GM12874 (cell line): Measurements from ENCODE around the gene AHCYL2.

Experiments used
- CTCF ChIP-seq: IDR thresholded peaks from 2 replicates; pipeline ENCODE4 v1.5.1; 2011; ENCODE audit warnings: low read depth, mild to moderate bottlenecking, control low read depth, low read length, moderate library complexity; ENCODE audit not compliant: insufficient read depth

AHCYL2 gene

DNA sequence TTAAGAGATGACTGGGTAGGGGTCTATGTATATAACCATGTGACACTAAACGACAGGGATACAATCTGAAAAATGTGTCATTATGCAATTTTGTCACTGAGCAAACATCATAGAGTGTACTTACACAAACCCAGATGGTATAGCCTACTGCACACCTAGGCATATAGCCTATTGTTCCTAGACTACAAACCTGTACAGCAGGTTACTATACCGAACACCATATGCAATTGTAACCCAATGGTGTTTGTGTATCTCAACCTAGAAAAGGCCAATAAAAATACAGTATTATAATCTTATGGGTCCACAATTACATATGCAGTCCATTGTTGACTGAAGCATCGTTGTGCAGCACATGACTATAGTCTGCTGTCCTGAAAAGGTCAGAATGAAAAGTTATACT is 232.3 kb downstream of the AHCYL2 start:
- TF ChIP-seq CTCF, result no peak

GRCh38 chr7:129458171-129458570 is 233.3 kb downstream of the AHCYL2 start:
- no peak for TF ChIP-seq CTCF

DNA sequence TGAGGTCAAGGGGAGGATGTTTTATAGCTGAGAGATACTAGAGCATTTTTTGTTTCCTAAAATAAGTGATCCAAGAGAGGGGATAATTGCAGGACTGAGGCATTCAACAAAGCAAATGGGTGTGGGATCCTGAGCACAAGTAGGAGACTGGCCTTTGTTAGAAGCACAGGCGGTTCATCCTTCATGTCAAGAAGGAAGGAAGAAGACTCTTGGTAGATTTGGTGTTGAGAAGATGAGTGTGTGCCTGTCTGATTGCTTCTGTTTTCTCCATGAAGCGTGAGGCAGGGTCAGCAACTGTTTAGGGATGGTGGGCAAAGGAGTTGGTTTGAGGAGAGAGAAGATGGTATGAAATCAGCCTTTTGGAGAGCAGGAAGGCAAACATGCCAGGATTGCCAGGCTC is 237.0 kb downstream of the AHCYL2 start:
- TF ChIP-seq CTCF, result no peak

- no peak for TF ChIP-seq CTCF
Observed at GRCh38 chr7:129462420-129462819, 237.6 kb downstream of the AHCYL2 start.

DNA sequence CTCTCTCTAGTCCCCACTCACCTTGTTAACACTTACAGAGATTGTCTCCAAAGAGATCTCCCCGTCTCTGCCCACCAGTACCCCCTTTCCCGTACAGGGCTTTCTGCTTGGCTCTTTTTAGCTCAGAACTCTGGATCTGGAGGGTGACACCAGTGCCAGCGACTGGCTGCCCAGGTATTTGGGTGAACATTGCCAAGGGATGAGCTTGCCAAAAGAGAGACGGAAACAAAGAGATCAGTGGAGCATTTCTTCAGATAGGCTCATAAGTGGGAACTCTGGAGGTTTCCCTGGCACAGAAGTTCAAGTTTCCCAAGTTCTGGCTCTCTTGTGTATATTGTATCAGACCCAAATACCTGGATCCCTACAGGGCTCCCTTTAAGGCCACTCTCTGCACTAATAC is 239.4 kb downstream of the AHCYL2 start:
- no peak for TF ChIP-seq CTCF

- no peak for TF ChIP-seq CTCF
Observed at GRCh38 chr7:129465080-129465479, 240.2 kb downstream of the AHCYL2 start.

DNA sequence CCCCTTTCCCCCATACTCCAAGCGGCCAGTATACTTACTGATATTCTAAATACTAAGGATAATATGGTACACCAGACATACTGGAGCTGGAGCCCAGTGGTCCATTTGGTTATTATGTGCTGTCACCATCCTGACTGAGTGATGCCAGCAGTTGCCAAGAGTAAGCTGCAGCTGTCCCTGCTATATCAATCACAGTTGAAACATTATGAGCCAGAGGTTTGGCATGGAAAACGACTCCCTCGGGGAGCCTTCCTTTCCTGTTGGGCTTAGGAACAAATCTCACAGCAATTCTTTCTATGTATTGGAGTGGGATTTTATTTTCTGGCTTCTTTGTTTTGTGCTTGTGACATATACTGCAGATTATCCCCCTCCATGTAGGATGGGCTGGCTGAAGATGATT is 242.0 kb downstream of the AHCYL2 start:
- TF ChIP-seq CTCF, result no peak

GRCh38 chr7:129468087-129468486 is 243.3 kb downstream of the AHCYL2 start:
- TF ChIP-seq CTCF, result no peak
